K562 (cell line): Measurements from ENCODE around the gene XPR1. TPM values are rescaled to one million over a fixed set of nuclear protein-coding genes. Genes with fewer than 3 reads are reported as not detected.
A peak's percentile ranks its signal among the peaks of the same experiment; 100 is the strongest.

ENCODE experiments used
- AFF1 ChIP-seq, 2 experiments: fragments of 450-650 bp; IDR thresholded peaks; 2 replicates each; pipeline ENCODE4 v1.6.1; 2018; ENCODE audit warnings: mild to moderate bottlenecking in 2 of 2, low read depth in 1 of 2; ENCODE audit not compliant: partially characterized antibody in 2 of 2
- CBFB ChIP-seq: sonication (generic); formaldehyde crosslinking; IDR thresholded peaks from 2 replicates; pipeline ENCODE4 v1.4.0; 2020; ENCODE audit warnings: mild to moderate bottlenecking, missing genetic modification reagents
- CHD4 ChIP-seq: fragments of 200-600 bp; sonication (generic); IDR thresholded peaks from 3 replicates; pipeline ENCODE4 v1.6.1; 2012; ENCODE audit warnings: low read depth, mild to moderate bottlenecking, mixed read lengths, low read length, inconsistent platforms; ENCODE audit not compliant: insufficient read depth, insufficient replicate concordance, poor library complexity, severe bottlenecking
- CREB1 ChIP-seq, 2 experiments: sonication (generic) in 1 of 2; formaldehyde crosslinking in 1 of 2; IDR thresholded peaks; 2 replicates each; pipeline versions ENCODE4 v1.6.1 to v1.8.0; 2012 to 2022; ENCODE audit warnings: inconsistent platforms in 1 of 2, mild to moderate bottlenecking in 1 of 2, missing genetic modification reagents in 1 of 2, moderate library complexity in 1 of 2
- DNMT1 ChIP-seq: fragments of 450-650 bp; IDR thresholded peaks from 2 replicates; pipeline ENCODE4 v1.6.1; 2016; ENCODE audit warnings: antibody characterized with exemption, mild to moderate bottlenecking
- HINFP ChIP-seq: fragments of 450-650 bp; conservative IDR thresholded peaks from 2 replicates; pipeline ENCODE4 v1.6.1; 2016; ENCODE audit warnings: missing genetic modification characterization, low read depth, mild to moderate bottlenecking, control low read depth, missing compliant biosample characterization
- HMG20B ChIP-seq: fragments of 250-450 bp; sonication (Bioruptor Pico); IDR thresholded peaks from 2 replicates; pipeline ENCODE4 v1.5.0; 2021; ENCODE audit warnings: mild to moderate bottlenecking
- HNRNPLL ChIP-seq: fragments of 200-400 bp; formaldehyde crosslinking; IDR thresholded peaks from 2 replicates; pipeline ENCODE4 v1.6.1; 2017; ENCODE audit warnings: low read length, low read depth, mild to moderate bottlenecking; ENCODE audit not compliant: poor library complexity, severe bottlenecking
- KHSRP ChIP-seq: fragments of 450-650 bp; IDR thresholded peaks from 2 replicates; pipeline ENCODE4 v1.6.1; 2017
- L3MBTL2 ChIP-seq: fragments of 450-650 bp; IDR thresholded peaks from 2 replicates; pipeline ENCODE4 v1.6.1; 2016; ENCODE audit warnings: mild to moderate bottlenecking, moderate library complexity
- MIER1 ChIP-seq: fragments of 450-650 bp; IDR thresholded peaks from 2 replicates; pipeline ENCODE4 v1.6.1; 2016; ENCODE audit warnings: antibody characterized with exemption, mild to moderate bottlenecking, low read depth
- NRF1 ChIP-seq, 2 experiments: fragments of 450-650 bp; IDR thresholded peaks in 1 of 2; conservative IDR thresholded peaks in 1 of 2; 2 replicates each; pipeline ENCODE4 v1.6.1; 2014; ENCODE audit warnings: mild to moderate bottlenecking in 2 of 2
- SMAD3 ChIP-seq: fragments of 450-650 bp; formaldehyde crosslinking; conservative IDR thresholded peaks from 2 replicates; pipeline ENCODE4 v1.4.0; 2020; ENCODE audit warnings: mild to moderate bottlenecking
- SREBF1 ChIP-seq: fragments of 150-350 bp; IDR thresholded peaks from 2 replicates; pipeline ENCODE4 v1.6.1; 2014; ENCODE audit warnings: antibody characterized with exemption, low read depth, low read length, borderline replicate concordance
- TSC22D4 ChIP-seq: fragments of 450-650 bp; IDR thresholded peaks from 2 replicates; pipeline ENCODE4 v1.6.1; 2016; ENCODE audit warnings: missing genetic modification characterization, missing biosample characterization, control low read depth
- XRCC5 ChIP-seq: fragments of 200-400 bp; formaldehyde crosslinking; IDR thresholded peaks from 2 replicates; pipeline ENCODE4 v1.6.1; 2017; ENCODE audit warnings: low read depth, mild to moderate bottlenecking, low read length
- ZNF592 ChIP-seq: fragments of 450-650 bp; IDR thresholded peaks from 2 replicates; pipeline ENCODE4 v1.6.1; 2017; ENCODE audit warnings: antibody characterized with exemption, mild to moderate bottlenecking
- ZNF668 ChIP-seq: fragments of 250-450 bp; sonication (Bioruptor Pico); IDR thresholded peaks from 2 replicates; pipeline ENCODE4 v1.8.0; 2022; ENCODE audit warnings: mild to moderate bottlenecking, inconsistent platforms
- ZNF785 ChIP-seq: fragments of 250-450 bp; sonication (Bioruptor Pico); IDR thresholded peaks from 2 replicates; pipeline ENCODE4 v1.4.0; 2020; ENCODE audit warnings: mild to moderate bottlenecking
- polyA plus RNA-seq, 8 experiments: library from polyadenylated mRNA; depleted of rRNA in 4 of 8; stranded (reverse) in 5 of 8; unstranded in 3 of 8; fragments of >200 nt; fragmentation: Nextera tagmentation in 2 of 8; fragmentation: Illumina TruSeq in 1 of 8; extraction: Ambion mirVana in 2 of 8; extraction: Trizol in 1 of 8; gene quantifications; 2 replicates each; pipeline versions ENCODE4 v1.2.1 to v1.2.3, GENCODE V29; 2011 to 2014; ENCODE audit warnings: inconsistent platforms in 1 of 8, missing spikeins in 1 of 8
- total RNA-seq, 7 experiments: library from RNA; depleted of rRNA in 6 of 7; stranded (reverse); fragments of >200 nt in 6 of 7; fragmentation: Illumina TruSeq in 2 of 7; extraction: Trizol in 2 of 7; gene quantifications; 2 replicates each; pipeline versions ENCODE4 v1.2.1 to v1.2.3, GENCODE V29; 2011 to 2021; ENCODE audit warnings: low replicate concordance in 1 of 7

Gene XPR1
- total and polyA plus RNA-seq, 9 of the 15 experiments (the other 6 are each of a cell fraction or from before 2014, with no cell fraction given) = 3.0 to 66.2 (median 38.6) TPM

DNA sequence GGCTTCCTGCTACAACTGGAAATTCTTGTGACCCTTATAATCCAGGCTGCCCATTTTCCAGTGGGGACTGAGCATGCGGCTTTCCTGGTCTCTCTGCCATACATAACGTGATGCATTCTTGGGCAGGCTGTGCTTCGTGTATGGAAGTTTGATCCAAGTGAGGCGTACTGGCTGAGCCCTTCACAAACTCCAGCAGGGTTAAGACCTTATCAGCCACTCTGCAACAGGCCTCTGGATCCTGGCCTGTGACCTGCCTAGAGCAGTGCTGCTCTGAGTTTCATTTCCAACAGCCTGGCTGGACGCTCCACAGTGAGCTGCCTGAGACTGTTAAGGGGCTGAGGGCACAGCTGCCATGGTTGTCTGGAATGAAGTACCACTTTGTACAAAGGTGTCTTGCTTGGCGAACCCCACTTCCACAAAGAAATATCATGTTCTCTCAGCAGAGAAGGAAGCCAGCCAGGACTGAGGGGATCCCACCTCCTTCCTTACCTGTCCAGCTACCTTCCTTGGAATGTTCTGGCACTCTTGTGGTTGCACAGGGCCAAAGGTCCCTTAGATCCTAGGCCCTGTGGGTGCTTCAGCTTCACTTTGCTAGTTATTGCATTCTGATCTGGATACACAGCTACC lies 28.5 kb upstream of the XPR1 start (continued):
- TF ChIP-seq CHD4 (no peak), ZNF592 (peak; percentile 75), KHSRP (no peak), XRCC5 (no peak), SMAD3 (CRISPR knock-in tag) (no peak), CREB1 (IDR thresholded peaks at IDR 0.05) (no peak), CREB1 (CRISPR knock-in tag; IDR thresholded peaks at IDR 0.05) (peak; percentile 47; the same call in 1 of the 2 replicates), TSC22D4 (tag) (no peak), CBFB (no peak), HNRNPLL (no peak), MIER1 (no peak), DNMT1 (no peak), SREBF1 (no peak), ZNF785 (no peak), HMG20B (CRISPR knock-in tag) (no peak), AFF1 (IDR thresholded peaks at IDR 0.05; ENCODE audit: low read depth in 1 of 2, partially characterized antibody in 2 of 2) (no peak), HINFP (no peak), ZNF668 (CRISPR knock-in tag) (no peak), L3MBTL2 (peak; percentile 70), NRF1 (conservative IDR thresholded peaks at IDR 0.05 in 1 of 2, IDR thresholded peaks at IDR 0.05 in 1 of 2) (peak; percentile 12 to 40; a peak in 2 of 4 replicates)
